SK-N-SH treated with all-trans-retinoic acid at 6 μM for 48 hours (cell line): Measurements from ENCODE around the gene FGFR3.

Experiments used
- ARNTL ChIP-seq: fragments of 450-650 bp; formaldehyde crosslinking; IDR thresholded peaks from 2 replicates; pipeline ENCODE4 v1.5.0; 2020; ENCODE audit warnings: low read depth, mild to moderate bottlenecking, moderate library complexity, borderline replicate concordance
- BACH2 ChIP-seq: fragments of 250-450 bp; sonication (Bioruptor Pico); IDR thresholded peaks from 2 replicates; pipeline ENCODE4 v1.9.0; 2021; ENCODE audit warnings: mild to moderate bottlenecking, borderline replicate concordance
- TF ChIP-seq, protein P1 (sequence below): fragments of 250-450 bp; sonication (Bioruptor Pico); IDR thresholded peaks from 2 replicates; pipeline ENCODE4 v1.5.1; 2020; ENCODE audit warnings: low read depth, mild to moderate bottlenecking, moderate library complexity

DNA sequence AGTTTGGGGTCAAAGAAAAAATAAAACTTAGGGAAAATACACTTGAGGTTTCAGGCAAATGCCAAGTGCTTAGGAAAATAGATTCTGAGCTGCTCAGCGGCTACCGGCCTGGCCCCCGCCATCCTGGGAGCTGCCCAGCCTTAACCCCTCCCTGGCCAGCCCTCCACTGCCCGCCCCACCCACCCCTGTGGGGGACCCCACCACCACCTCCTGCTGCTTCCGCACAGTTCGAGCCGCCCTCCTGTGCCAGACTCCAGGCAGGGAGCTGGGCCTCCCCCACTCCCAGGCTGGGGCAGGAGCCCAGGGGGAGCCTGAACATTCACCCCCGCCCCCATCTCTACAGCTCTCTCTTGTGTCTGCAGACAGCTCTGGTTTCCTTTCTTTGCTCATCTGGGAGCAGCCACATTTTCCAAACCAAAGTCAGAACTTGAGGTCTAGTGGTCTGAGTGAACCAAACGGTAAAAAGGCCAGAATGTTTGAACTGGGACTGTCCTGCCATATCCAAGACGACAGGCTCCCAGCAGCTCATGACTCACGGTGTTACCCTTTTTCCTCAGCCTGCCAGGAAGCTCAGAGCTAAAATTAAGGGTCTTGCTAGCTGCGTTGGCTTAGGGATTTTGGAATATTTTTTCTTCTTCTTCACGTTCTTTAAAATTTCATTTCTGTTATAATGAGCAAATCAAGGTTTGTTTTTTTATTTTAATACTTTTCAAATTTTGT lies 4.7 kb upstream of the FGFR3 start:
- TF ChIP-seq ARNTL (no peak), BACH2 (CRISPR knock-in tag) (no peak)
- TF ChIP-seq, protein P1, sequence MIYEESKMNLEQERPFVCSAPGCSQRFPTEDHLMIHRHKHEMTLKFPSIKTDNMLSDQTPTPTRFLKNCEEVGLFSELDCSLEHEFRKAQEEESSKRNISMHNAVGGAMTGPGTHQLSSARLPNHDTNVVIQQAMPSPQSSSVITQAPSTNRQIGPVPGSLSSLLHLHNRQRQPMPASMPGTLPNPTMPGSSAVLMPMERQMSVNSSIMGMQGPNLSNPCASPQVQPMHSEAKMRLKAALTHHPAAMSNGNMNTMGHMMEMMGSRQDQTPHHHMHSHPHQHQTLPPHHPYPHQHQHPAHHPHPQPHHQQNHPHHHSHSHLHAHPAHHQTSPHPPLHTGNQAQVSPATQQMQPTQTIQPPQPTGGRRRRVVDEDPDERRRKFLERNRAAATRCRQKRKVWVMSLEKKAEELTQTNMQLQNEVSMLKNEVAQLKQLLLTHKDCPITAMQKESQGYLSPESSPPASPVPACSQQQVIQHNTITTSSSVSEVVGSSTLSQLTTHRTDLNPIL (CRISPR knock-in tag): no peak
